Activated T-cell treated with anti-CD3 and anti-CD28 coated beads for 4 hours (primary cell): ENCODE measurements around the gene ZNF780B.
A peak's percentile ranks its signal among the peaks of the same experiment; 100 is the strongest.

Source experiments
- DNase-seq: peaks from one replicate; pipeline ENCODE4 v3.0.0-alpha.2; 2020

ZNF780B gene

GRCh38 chr19:40035996-40036395, 20.0 kb downstream of the ZNF780B start:
- DNase-seq = no peak

- DNase-seq = no peak
Measured at GRCh38 chr19:40033989-40034560, 22.0 kb downstream of the ZNF780B start.

- DNase-seq = no peak
Measured at GRCh38 chr19:40026597-40026970, 29.4 kb downstream of the ZNF780B start.

- no peak for DNase-seq
Measured at GRCh38 chr19:40025938-40026596, 30.0 kb downstream of the ZNF780B start.

GRCh38 chr19:40023969-40024368, 32.1 kb downstream of the ZNF780B start:
- no peak for DNase-seq

GRCh38 chr19:40013991-40014390, 42.0 kb downstream of the ZNF780B start:
- DNase-seq = no peak

- no peak for DNase-seq
Measured at GRCh38 chr19:40009674-40010073, 46.4 kb downstream of the ZNF780B start.

- DNase-seq = no peak
Measured at GRCh38 chr19:40006273-40006691, 49.7 kb downstream of the ZNF780B start.

GRCh38 chr19:40005691-40006272, 50.2 kb downstream of the ZNF780B start:
- DNase-seq = no peak

GRCh38 chr19:39998501-39998900, 57.5 kb downstream of the ZNF780B start:
- no peak for DNase-seq

GRCh38 chr19:39997638-39998216, 58.3 kb downstream of the ZNF780B start:
- DNase-seq = no peak

- peak; percentile 87 for DNase-seq
Measured at GRCh38 chr19:39996811-39997637, 59.0 kb downstream of the ZNF780B start, which contains the start of gene ZNF546. Gene ZNF546 (plus strand): TSS chr19:39997060. CDS start chr19:39998327, 1,267 bp downstream.

GRCh38 chr19:39996218-39996810, 59.7 kb downstream of the ZNF780B start:
- DNase-seq = no peak

- DNase-seq = no peak
Measured at GRCh38 chr19:39995794-39996193, 60.2 kb downstream of the ZNF780B start.

- no peak for DNase-seq
Measured at GRCh38 chr19:39994361-39994760, 61.7 kb downstream of the ZNF780B start.

- DNase-seq = no peak
Measured at GRCh38 chr19:39993605-39994004, 62.4 kb downstream of the ZNF780B start.

- DNase-seq = no peak
Measured at GRCh38 chr19:39987596-39987995, 68.4 kb downstream of the ZNF780B start.

- DNase-seq = no peak
Measured at GRCh38 chr19:39987167-39987566, 68.9 kb downstream of the ZNF780B start.

GRCh38 chr19:39986643-39987042, 69.4 kb downstream of the ZNF780B start:
- DNase-seq = no peak

GRCh38 chr19:39983695-39984300, 72.2 kb downstream of the ZNF780B start:
- DNase-seq = no peak

GRCh38 chr19:39982883-39983282, 73.1 kb downstream of the ZNF780B start:
- DNase-seq = no peak
